Hepatocyte (in vitro differentiated cells): Measurements from ENCODE around the gene PIGU. TPM values are rescaled to one million over a fixed set of nuclear protein-coding genes. Genes with fewer than 3 reads are reported as not detected.

Source experiments
- DNase-seq: peaks from one replicate; pipeline ENCODE4 v3.0.0-alpha.2; 2016; ENCODE audit warnings: low spot score
- H2AFZ ChIP-seq: fragments of 200-600 bp; sonication (generic); 2 replicates; pipeline ENCODE4 v1.6.0; 2016; ENCODE audit warnings: antibody characterized with exemption, mild to moderate bottlenecking
- H3K27ac ChIP-seq: fragments of 200-600 bp; sonication (generic); 2 replicates; pipeline ENCODE4 v1.5.1; 2016; ENCODE audit warnings: mild to moderate bottlenecking
- H3K27me3 ChIP-seq: fragments of 200-600 bp; sonication (generic); 2 replicates; pipeline ENCODE4 v1.6.1; 2016
- H3K36me3 ChIP-seq: fragments of 200-600 bp; sonication (generic); replicated peaks from 2 replicates; pipeline ENCODE4 v1.5.1; 2016; ENCODE audit warnings: low read depth; ENCODE audit not compliant: insufficient read depth
- H3K4me1 ChIP-seq: fragments of 200-600 bp; sonication (generic); 2 replicates; pipeline ENCODE4 v1.5.1; 2016; ENCODE audit warnings: mild to moderate bottlenecking, moderate library complexity; ENCODE audit not compliant: insufficient read depth
- H3K4me2 ChIP-seq: fragments of 200-600 bp; sonication (generic); 2 replicates; pipeline ENCODE4 v1.6.0; 2016
- H3K4me3 ChIP-seq: fragments of 200-600 bp; sonication (generic); 2 replicates; pipeline ENCODE4 v1.5.1; 2016; ENCODE audit warnings: mild to moderate bottlenecking
- H3K79me2 ChIP-seq: fragments of 200-600 bp; sonication (generic); 2 replicates; pipeline ENCODE4 v1.6.0; 2017; ENCODE audit warnings: mild to moderate bottlenecking
- H3K9me2 ChIP-seq: fragments of 200-600 bp; sonication (generic); replicated peaks from 2 replicates; pipeline ENCODE4 v1.6.0; 2017; ENCODE audit warnings: mild to moderate bottlenecking; ENCODE audit not compliant: insufficient read depth
- H3K9me3 ChIP-seq: fragments of 200-600 bp; sonication (generic); 2 replicates; pipeline ENCODE4 v1.5.1; 2016; ENCODE audit warnings: low read depth, mild to moderate bottlenecking
- H4K20me1 ChIP-seq: fragments of 200-600 bp; sonication (generic); 2 replicates; pipeline ENCODE4 v1.6.0; 2016; ENCODE audit warnings: mild to moderate bottlenecking; ENCODE audit not compliant: insufficient read depth, poor library complexity, severe bottlenecking
- EZH2 ChIP-seq: fragments of 200-600 bp; sonication (generic); IDR thresholded peaks from 2 replicates; pipeline ENCODE4 v1.6.1; 2016; ENCODE audit warnings: antibody characterized with exemption, mild to moderate bottlenecking, borderline replicate concordance
- EZH2phosphoT487 ChIP-seq: fragments of 200-600 bp; sonication (generic); IDR thresholded peaks from one replicate; pipeline ENCODE4 v1.6.1; 2018; ENCODE audit warnings: antibody characterized with exemption, mild to moderate bottlenecking, low read depth, moderate library complexity; ENCODE audit not compliant: unreplicated experiment, severe bottlenecking
- WGBS: methylation state at CpG from one replicate; pipeline ENCODE4 v1.1.6; 2016; ENCODE audit warnings: low lambda C conversion rate; ENCODE audit errors: missing lambda C conversion rate; 5-methylcytosine and 5-hydroxymethylcytosine counted together
- polyA plus RNA-seq: library from polyadenylated mRNA; unstranded; fragments of >200 nt; fragmentation: Nextera tagmentation; extraction: Ambion mirVana; gene quantifications from 2 replicates; pipeline ENCODE4 v1.2.1, GENCODE V29; 2016
- total RNA-seq: library from RNA; depleted of rRNA; stranded (reverse); fragments of >200 nt; gene quantifications from 2 replicates; pipeline ENCODE4 v1.2.3, GENCODE V29; 2014
- TF ChIP-seq, protein P1 (sequence below): fragments of 200-600 bp; sonication (generic); IDR thresholded peaks from 2 replicates; pipeline ENCODE4 v1.5.1; 2016; ENCODE audit warnings: antibody characterized with exemption, mild to moderate bottlenecking; ENCODE audit not compliant: poor library complexity

The PIGU gene
- total and polyA plus RNA-seq, 2 experiments from 2014 or later, result 19.3 to 31.5 TPM

DNA sequence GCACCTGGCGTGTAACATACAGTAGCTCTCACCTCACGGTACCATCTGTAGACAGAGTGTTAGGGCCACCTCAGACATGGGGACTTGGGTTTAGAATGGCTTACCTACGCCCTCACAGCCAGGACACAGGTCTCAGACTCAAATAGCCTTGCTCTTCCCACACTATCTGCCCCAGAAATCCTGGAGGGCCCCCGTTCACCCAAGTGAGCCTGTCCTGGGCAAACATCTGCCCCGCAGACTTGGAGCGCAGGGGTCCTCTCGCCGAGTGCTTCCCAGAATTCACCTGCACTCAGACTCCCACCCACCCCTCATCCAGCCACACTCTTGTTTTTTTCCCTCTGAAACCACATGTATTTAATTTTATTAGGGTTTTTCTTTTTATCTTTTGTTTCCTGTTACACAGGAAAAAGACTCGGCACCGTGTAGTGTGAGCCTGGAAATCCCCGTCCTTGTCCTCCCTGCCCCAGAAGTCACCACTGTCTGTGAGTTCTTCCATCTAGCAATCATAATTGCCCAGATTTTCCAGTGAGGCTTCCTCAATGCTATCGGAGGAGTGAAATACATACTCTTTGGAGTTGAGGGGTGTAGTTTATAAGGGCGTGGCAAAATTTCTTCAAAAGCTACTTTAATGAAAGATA lies 135.5 kb downstream of the PIGU start:
- Histone ChIP-seq H3K4me3 (no peak overlapping the region), H3K36me3 (no peaks in the 10 kb centered on the region), H3K79me2 (no peaks in the 10 kb centered on the region), H3K4me1 (no peaks in the 10 kb centered on the region), H4K20me1 (no peaks in the 10 kb centered on the region), H3K9me3 (no peaks in the 10 kb centered on the region), H3K9me2 (no peaks in the 10 kb centered on the region), H2AFZ (no peak overlapping the region), H3K4me2 (no peak overlapping the region), H3K27me3 (no peaks in the 10 kb centered on the region), H3K27ac (no peak overlapping the region)
- DNase-seq, result no peak
- WGBS, result 89% methylated on average over 13 of the region's 13 CpGs
- TF ChIP-seq, protein P1, sequence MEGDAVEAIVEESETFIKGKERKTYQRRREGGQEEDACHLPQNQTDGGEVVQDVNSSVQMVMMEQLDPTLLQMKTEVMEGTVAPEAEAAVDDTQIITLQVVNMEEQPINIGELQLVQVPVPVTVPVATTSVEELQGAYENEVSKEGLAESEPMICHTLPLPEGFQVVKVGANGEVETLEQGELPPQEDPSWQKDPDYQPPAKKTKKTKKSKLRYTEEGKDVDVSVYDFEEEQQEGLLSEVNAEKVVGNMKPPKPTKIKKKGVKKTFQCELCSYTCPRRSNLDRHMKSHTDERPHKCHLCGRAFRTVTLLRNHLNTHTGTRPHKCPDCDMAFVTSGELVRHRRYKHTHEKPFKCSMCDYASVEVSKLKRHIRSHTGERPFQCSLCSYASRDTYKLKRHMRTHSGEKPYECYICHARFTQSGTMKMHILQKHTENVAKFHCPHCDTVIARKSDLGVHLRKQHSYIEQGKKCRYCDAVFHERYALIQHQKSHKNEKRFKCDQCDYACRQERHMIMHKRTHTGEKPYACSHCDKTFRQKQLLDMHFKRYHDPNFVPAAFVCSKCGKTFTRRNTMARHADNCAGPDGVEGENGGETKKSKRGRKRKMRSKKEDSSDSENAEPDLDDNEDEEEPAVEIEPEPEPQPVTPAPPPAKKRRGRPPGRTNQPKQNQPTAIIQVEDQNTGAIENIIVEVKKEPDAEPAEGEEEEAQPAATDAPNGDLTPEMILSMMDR, result no peak
- TF ChIP-seq EZH2, result no peak
- no peak for TF ChIP-seq EZH2phosphoT487

DNA sequence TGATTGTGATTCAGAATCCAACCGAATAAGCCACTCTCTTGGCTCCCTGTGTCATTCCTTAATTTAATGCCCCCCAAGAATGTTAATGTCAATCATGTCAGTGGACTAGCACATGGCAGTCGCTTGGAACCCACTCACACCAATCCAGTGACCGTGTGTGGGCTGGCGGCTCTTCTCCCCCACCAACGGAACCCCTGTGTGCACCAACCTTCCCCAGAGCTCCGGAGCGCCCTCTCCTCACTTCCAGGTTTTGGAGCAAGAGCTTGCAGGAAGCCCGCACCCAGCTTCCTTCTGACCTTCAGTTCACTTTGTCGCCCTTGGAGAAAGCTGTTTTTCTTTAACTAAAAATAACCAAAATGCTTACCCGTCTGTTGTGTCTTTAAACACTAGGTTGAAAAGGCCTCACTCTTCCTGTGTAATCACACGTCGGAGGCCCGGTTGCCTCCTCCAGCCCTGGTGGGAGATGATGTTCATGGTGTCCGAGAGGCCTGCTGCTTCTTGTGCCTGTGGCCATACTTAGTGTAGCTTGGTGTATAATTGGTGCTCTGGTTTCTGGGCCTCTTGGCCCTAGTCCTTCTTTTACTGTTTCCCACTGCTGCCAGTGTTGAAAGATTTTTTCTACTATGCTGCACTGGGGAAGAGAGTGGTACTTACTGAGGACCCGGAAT lies 136.2 kb downstream of the PIGU start:
- no peak overlapping the region for H2AFZ ChIP-seq
- TF ChIP-seq EZH2 (no peak), EZH2phosphoT487 (no peak)
- TF ChIP-seq, protein P1, result no peak
- no peaks in the 10 kb centered on the region for H4K20me1 ChIP-seq
- H3K9me2 ChIP-seq, result no peaks in the 10 kb centered on the region
- H3K4me2 ChIP-seq, result no peak overlapping the region
- H3K4me1 ChIP-seq, result no peaks in the 10 kb centered on the region
- H3K27ac ChIP-seq, result no peak overlapping the region
- no peak for DNase-seq
- H3K9me3 ChIP-seq, result no peaks in the 10 kb centered on the region
- no peak overlapping the region for H3K4me3 ChIP-seq
- H3K79me2 ChIP-seq, result no peaks in the 10 kb centered on the region
- no peaks in the 10 kb centered on the region for H3K36me3 ChIP-seq
- H3K27me3 ChIP-seq, result no peaks in the 10 kb centered on the region
- WGBS, result 97% methylated on average over 15 of the region's 15 CpGs

DNA sequence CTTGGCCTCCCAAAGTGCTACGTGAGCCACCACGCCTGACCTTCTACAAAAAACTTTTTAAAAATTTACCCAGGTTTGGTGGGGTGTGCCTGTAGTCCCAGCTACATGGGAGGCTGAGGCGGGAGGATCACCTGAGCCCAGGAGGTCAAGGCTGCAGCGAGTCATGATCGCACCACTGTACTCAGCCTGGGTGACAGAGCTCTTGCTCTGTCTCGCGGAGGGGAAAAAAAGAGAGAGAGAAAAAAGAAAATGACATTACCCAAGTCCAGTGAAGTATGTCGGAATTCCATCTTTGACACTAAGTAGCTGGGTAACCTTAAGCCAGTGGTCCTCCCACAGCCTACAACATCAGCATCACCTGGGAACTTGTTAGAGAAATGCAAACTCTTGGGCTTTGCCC lies 137.1 kb downstream of the PIGU start:
- Histone ChIP-seq H3K36me3 (no peaks in the 10 kb centered on the region), H3K27me3 (no peaks in the 10 kb centered on the region), H3K4me1 (no peaks in the 10 kb centered on the region), H3K9me3 (no peaks in the 10 kb centered on the region), H3K9me2 (no peaks in the 10 kb centered on the region), H3K4me3 (no peak overlapping the region), H3K4me2 (no peak overlapping the region), H3K79me2 (no peaks in the 10 kb centered on the region), H2AFZ (no peak overlapping the region), H4K20me1 (no peaks in the 10 kb centered on the region), H3K27ac (no peak overlapping the region)
- no peak for DNase-seq
- WGBS, result 97% methylated on average over 8 of the region's 8 CpGs
- no peak for TF ChIP-seq EZH2
- no peak for TF ChIP-seq EZH2phosphoT487
- TF ChIP-seq, protein P1, result no peak
